ENCODE results near the gene MTCL1.

DNA sequence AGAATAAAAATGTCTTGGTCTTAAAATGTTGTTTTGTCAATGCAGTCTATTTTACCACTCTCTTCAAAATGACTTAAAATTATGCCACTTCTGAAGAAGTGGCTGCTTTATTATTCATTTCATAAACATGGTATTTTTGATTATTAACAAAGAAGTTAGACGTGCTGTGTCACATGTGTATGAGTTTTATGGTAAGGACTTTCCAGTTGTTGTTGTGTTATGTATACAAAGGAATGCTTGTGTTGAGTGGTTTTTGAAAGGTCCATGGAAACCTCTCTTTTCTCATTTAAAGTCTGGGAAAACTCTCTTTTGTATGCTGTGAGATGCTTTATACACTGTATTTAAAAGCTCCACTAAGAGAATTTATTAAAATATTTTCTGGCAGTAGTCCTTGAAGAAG, 116.2 kb downstream of the MTCL1 start:
- no peak for TF ChIP-seq POLR2A (IDR thresholded peaks at IDR 0.05)
- TF ChIP-seq, protein P1, sequence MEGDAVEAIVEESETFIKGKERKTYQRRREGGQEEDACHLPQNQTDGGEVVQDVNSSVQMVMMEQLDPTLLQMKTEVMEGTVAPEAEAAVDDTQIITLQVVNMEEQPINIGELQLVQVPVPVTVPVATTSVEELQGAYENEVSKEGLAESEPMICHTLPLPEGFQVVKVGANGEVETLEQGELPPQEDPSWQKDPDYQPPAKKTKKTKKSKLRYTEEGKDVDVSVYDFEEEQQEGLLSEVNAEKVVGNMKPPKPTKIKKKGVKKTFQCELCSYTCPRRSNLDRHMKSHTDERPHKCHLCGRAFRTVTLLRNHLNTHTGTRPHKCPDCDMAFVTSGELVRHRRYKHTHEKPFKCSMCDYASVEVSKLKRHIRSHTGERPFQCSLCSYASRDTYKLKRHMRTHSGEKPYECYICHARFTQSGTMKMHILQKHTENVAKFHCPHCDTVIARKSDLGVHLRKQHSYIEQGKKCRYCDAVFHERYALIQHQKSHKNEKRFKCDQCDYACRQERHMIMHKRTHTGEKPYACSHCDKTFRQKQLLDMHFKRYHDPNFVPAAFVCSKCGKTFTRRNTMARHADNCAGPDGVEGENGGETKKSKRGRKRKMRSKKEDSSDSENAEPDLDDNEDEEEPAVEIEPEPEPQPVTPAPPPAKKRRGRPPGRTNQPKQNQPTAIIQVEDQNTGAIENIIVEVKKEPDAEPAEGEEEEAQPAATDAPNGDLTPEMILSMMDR (IDR thresholded peaks at IDR 0.05) = no peak

Measured in right lobe of liver (tissue), 4 donors.